Measurements from ENCODE around the gene TRAF3IP1.

DNA sequence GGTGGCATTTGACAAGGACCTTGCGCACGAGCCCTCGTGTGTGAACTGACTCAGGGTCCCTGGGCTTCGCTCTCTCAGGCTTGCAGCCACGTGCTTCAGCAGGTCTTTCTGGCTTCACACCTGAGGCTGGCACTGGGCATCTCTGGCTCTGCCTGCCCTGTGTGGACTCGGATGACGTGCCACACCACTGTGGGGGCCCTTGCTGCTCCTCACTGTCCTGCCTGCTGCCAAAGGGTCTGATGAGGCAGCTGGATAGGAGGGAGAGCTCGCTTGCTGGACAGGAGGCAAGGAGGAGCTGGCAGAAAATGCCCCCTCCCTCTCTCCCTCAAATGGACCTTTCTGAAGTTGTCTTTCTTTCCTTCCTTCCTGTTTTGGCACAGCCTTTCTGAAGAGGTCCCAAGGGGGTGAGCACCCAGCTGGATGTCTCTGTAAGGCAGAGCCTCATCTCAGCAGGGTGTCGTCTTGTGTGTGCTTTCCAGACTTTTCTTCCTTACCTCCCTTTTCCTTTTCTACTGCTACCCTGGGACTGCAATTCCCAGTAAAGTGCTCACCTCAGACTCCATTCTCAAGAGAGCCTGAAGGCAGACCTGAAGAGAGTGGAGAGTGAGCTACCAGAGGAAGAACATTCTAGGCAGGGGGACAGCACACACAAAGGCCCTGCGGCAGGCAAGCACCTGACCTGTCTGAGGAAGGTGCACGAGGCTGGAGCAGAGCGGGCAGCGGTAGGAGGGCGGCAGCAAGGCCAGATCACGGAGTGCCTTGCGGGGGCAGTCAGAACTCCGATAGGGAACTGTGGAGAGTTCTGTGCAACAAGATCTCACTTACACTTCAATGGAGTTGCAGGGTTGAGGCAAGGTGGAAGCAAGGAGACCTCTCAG, 37.2 kb upstream of the TRAF3IP1 start:
- no peak for TF ChIP-seq CTCF (IDR thresholded peaks at IDR 0.05)
- TF ChIP-seq EZH2 (IDR thresholded peaks at IDR 0.05; ENCODE audit: borderline replicate concordance, insufficient read depth, low read depth, low read length, poor library complexity, severe bottlenecking), result no peak

Data from B cell (primary cell).